ENCODE data around the gene OTOP1. TPM values are rescaled to one million over a fixed set of nuclear protein-coding genes. Genes with fewer than 3 reads are reported as not detected.
"Not testable (repeated sequence)": the region's sequence is repeated elsewhere in the genome, so short reads cannot be mapped to it uniquely, and the experiment has no call there.

OTOP1 gene
- total and polyA plus RNA-seq, 10 of the 15 experiments (the other 5 are each of a cell fraction or from before 2014, with no cell fraction given) = not detected

DNA sequence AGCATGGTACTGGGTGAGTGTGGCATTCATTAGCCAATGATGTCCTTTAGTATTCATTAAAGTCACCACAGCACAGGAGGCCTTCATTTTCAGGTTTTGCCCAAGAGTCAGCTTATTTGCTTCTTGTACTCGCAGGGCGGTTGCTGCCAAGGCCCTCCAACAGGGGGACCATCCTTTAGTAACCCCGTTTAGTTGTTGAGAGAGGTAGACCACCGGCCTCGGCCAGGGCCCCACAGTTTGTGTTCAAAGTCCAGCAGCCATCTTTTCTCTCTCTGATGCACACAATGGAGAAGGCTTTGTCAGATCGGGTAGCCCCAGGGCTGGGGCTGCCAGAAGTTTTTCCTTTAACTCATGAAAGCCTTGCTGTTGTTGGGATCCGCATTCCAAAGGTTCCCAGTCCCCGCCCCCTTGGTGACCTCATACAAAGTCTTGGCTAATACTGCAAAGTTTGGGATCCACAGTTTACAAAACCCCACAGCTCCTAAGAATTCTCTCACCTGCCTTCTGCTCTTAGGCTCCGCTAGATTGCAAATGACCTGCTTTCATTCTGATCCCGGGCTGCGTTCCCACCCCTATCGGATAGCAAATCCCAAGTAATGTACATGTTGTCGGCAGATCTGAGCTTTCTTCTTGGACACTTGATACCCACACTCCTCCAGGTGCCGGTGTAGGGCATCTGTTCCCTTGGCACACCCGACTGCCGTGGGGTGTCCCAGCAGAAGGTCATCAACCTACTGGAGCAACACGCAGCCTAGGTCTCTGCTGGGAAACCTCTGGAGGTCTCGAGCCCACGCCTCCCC is 58.5 kb downstream of the OTOP1 start:
- intact Hi-C loops (cut with micrococcal nuclease; ENCODE audit: unreplicated experiment) = loop anchor here (10.0 kb wide), 1 partner anchor 183 kb away; no protein-coding TSS in a partner anchor
- H3K79me2 ChIP-seq (ENCODE audit: control insufficient read depth, insufficient read depth, low read length); H4K20me1 ChIP-seq (ENCODE audit: control insufficient read depth, insufficient read depth); H3K4me3 ChIP-seq; POLR2A ChIA-PET; H3K9ac ChIP-seq (ENCODE audit: control insufficient read depth, insufficient read depth, low read length); H3K27me3 ChIP-seq (replicated peaks in 1 of 2; ENCODE audit: control insufficient read depth in 2 of 2, insufficient read depth in 2 of 2, low read length in 1 of 2); H3K4me2 ChIP-seq (ENCODE audit: control insufficient read depth, insufficient read depth); H3K9me3 ChIP-seq (replicated peaks; ENCODE audit: control insufficient read depth, insufficient read depth, low read length); CTCF ChIA-PET; SMC1A ChIA-PET (ENCODE audit: uncharacterized antibody, unreplicated experiment); H3K4me1 ChIP-seq (ENCODE audit: control insufficient read depth, insufficient read depth, low read length); H2AFZ ChIP-seq (ENCODE audit: control insufficient read depth, low read depth, low read length); DNase-seq (ENCODE audit: low read depth, low spot score); ATAC-seq; H3K27ac ChIP-seq (ENCODE audit: control insufficient read depth, insufficient read depth); RAD21 ChIA-PET (ENCODE audit: unreplicated experiment); in situ Hi-C loops (cut with MboI); BruUV-seq (replicated peaks); FAIRE-seq; H3K36me3 ChIP-seq (ENCODE audit: control insufficient read depth in 2 of 2, insufficient read depth in 2 of 2, low read length in 1 of 2): not testable (repeated sequence)
- WGBS (ENCODE audit: insufficient coverage, insufficient replicate concordance, low lambda C conversion rate, missing lambda C conversion rate) = 50% methylated on average over 19 of the region's 19 CpGs

- H2AFZ ChIP-seq (ENCODE audit: control insufficient read depth, low read depth, low read length); in situ Hi-C loops (cut with MboI); H3K9ac ChIP-seq (ENCODE audit: control insufficient read depth, insufficient read depth, low read length); SMC1A ChIA-PET (ENCODE audit: uncharacterized antibody, unreplicated experiment); H3K27me3 ChIP-seq (replicated peaks in 1 of 2; ENCODE audit: control insufficient read depth in 2 of 2, insufficient read depth in 2 of 2, low read length in 1 of 2); RAD21 ChIA-PET (ENCODE audit: unreplicated experiment); H3K9me3 ChIP-seq (replicated peaks; ENCODE audit: control insufficient read depth, insufficient read depth, low read length); H4K20me1 ChIP-seq (ENCODE audit: control insufficient read depth, insufficient read depth); FAIRE-seq; POLR2A ChIA-PET; DNase-seq (ENCODE audit: low read depth, low spot score); ATAC-seq; CTCF ChIA-PET; H3K27ac ChIP-seq (ENCODE audit: control insufficient read depth, insufficient read depth); H3K4me3 ChIP-seq; H3K79me2 ChIP-seq (ENCODE audit: control insufficient read depth, insufficient read depth, low read length); H3K4me1 ChIP-seq (ENCODE audit: control insufficient read depth, insufficient read depth, low read length); BruUV-seq (replicated peaks); H3K4me2 ChIP-seq (ENCODE audit: control insufficient read depth, insufficient read depth); H3K36me3 ChIP-seq (ENCODE audit: control insufficient read depth in 2 of 2, insufficient read depth in 2 of 2, low read length in 1 of 2): not testable (repeated sequence)
- intact Hi-C loops (cut with micrococcal nuclease; ENCODE audit: unreplicated experiment) = loop anchor here (10.0 kb wide), 1 partner anchor 182 kb away; no protein-coding TSS in a partner anchor
- WGBS (ENCODE audit: insufficient coverage, insufficient replicate concordance, low lambda C conversion rate, missing lambda C conversion rate) = 55% methylated on average over 13 of the region's 13 CpGs
These were observed 59.7 kb downstream of the OTOP1 start for GRCh38 chr4:4166986-4167385.

GRCh38 chr4:4165701-4166392 is 60.9 kb downstream of the OTOP1 start:
- CTCF ChIA-PET; H3K9ac ChIP-seq (ENCODE audit: control insufficient read depth, insufficient read depth, low read length); FAIRE-seq; ATAC-seq; H3K27ac ChIP-seq (ENCODE audit: control insufficient read depth, insufficient read depth); DNase-seq (ENCODE audit: low read depth, low spot score); POLR2A ChIA-PET; RAD21 ChIA-PET (ENCODE audit: unreplicated experiment); BruUV-seq (replicated peaks); H3K9me3 ChIP-seq (replicated peaks; ENCODE audit: control insufficient read depth, insufficient read depth, low read length); H3K27me3 ChIP-seq (replicated peaks in 1 of 2; ENCODE audit: control insufficient read depth in 2 of 2, insufficient read depth in 2 of 2, low read length in 1 of 2); in situ Hi-C loops (cut with MboI); H3K4me1 ChIP-seq (ENCODE audit: control insufficient read depth, insufficient read depth, low read length); H4K20me1 ChIP-seq (ENCODE audit: control insufficient read depth, insufficient read depth); H3K79me2 ChIP-seq (ENCODE audit: control insufficient read depth, insufficient read depth, low read length); H3K36me3 ChIP-seq (ENCODE audit: control insufficient read depth in 2 of 2, insufficient read depth in 2 of 2, low read length in 1 of 2); H3K4me3 ChIP-seq; H2AFZ ChIP-seq (ENCODE audit: control insufficient read depth, low read depth, low read length); H3K4me2 ChIP-seq (ENCODE audit: control insufficient read depth, insufficient read depth); SMC1A ChIA-PET (ENCODE audit: uncharacterized antibody, unreplicated experiment): not testable (repeated sequence)
- intact Hi-C loops (cut with micrococcal nuclease; ENCODE audit: unreplicated experiment) = loop anchor here (10.0 kb wide), 1 partner anchor 181 kb away; no protein-coding TSS in a partner anchor
- WGBS (ENCODE audit: insufficient coverage, insufficient replicate concordance, low lambda C conversion rate, missing lambda C conversion rate) = 56% methylated on average over 18 of the region's 18 CpGs
